GM18511 (cell line): Measurements from ENCODE around the gene MPC2.
A peak's percentile ranks its signal among the peaks of the same experiment; 100 is the strongest.
"Not testable (repeated sequence)": the region's sequence is repeated elsewhere in the genome, so short reads cannot be mapped to it uniquely, and the experiment has no call there.

ENCODE experiments used
- ATAC-seq: cut with Tn5 transposase; IDR thresholded peaks from one replicate; pipeline ENCODE4 v1.9.1; 2021; ENCODE audit warnings: mild to moderate bottlenecking, moderate library complexity; ENCODE audit not compliant: unreplicated experiment

MPC2 gene

DNA sequence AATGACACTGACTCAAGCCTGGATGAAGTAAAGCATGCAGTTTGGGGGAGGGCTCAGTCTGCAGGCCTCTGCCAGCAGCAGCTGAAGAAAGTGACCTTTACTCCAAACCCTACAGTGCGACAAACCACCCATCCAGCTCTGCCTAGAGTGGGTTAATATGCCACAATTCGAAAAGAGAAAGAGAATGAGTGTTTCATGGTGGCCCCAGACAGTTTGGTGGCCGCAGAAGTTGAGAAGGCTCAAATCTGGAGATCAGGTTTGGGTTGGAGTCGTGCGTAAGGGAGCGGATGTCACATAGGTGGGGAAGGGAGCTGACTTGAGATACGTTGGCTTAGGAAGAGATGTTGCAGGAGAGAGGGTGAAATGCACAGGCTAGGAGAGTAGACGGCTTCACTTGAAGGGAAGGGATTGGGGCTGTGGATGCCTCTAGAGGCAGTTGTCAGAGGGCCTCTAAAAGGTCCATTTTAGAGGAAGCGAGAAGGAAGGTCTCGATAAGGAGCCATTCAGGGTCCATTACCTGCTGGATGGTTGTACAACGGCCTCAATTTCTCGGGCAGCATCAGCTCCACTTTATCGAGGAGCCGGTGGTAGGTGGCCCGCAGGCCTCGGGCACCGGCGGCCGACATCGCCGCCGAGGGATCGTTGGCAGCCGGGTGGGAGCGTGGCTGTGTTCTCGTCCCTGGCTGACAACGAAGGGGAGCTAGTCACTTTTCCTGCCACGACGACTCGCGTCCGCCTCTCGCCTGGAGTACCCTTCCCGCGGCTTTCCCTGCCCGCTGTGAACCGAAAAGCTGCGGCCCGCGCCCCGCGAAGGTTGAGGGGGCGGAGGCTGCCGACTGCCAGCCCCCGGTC is 1.4 kb downstream of the MPC2 start:
- ATAC-seq, result peak; percentile 19

DNA sequence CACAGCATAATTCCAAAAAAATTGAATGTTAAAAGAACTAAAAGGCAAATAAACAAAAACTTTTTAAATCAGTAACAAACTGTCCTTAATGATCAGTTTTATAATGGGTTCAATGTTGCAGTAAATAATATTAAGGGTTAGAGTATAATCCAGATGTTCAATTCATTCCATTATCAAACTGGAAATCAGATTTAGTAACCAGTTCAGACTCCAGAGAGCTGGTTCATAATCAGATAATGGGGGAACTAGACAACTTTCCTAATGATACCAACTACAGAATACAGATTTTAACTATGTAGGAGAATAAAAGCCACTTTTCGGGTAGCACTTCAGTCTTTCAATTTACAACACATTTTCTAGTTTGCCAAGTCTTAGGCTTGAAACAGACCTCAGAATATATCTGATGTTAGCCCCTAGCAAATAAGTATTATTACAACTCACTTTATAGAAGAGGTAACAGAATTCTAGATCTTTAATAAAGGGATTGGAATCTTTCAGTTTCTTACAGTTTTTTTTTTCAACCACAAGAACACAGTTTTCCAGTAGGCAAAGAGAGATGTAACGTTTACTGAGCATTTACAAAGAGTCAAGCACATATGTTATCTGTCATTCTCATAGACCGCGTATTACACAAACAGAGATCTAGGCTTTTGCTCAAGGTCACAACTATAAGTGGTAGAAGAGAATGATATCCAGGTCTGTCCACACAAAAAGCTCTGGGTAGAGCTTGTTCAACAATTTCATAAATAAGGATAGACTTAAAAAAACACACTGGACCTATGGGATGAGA is 2.3 kb downstream of the MPC2 start:
- ATAC-seq, result no peak

DNA sequence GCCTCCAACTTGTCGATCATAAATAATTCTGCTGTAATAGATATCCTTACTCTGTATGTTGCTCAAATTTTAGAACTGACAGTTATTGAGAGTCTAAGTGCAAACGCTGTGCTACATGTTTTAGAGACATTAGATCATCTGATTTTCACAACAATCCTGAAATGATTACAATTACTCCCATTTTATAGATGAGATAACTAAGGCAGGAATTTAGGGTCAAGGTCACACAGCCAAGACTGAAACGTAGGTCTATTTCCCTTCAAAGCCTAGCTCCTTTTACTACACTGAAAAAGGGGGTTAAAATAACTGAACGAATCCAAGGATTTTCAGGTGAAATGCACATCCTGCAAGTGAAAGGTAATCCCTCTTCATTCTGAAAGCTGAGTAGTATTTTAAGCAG is 3.1 kb downstream of the MPC2 start:
- ATAC-seq, result no peak

DNA sequence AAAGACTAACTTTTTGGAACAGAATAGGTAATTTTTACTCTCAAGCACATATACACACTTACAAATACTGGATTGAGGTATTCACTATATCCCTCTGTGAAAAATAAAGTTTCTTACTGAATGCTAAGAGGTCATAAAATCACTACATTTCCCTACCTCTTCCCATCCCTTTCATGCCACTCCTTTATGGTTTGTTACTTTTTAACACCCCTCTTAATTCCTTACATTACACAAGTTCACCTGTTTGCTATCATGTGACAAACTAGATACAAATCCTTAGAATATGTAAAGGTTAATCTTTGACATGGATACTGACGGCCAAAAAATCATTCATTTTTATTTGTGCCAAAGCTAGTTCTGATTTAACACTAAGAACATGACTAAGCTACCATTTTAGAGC is 7.1 kb downstream of the MPC2 start:
- ATAC-seq, result no peak

DNA sequence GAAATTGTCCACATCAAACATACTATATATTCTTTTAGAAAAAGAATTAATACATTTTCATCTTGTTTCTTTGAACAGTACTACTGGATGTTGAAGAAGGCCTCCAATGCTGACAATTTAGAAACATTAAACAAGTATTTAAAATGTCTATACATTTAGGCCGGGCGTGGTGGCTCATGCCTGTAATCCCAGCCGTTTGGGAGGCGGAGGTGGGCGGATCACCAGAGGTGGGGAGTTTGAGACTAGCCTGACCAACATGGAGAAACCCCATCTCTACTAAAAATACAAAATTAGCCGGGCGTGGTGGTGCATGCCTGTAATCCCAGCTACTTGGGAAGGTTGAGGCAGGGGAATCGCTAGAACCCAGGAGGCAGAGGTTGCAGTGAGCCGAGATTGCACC is 8.0 kb downstream of the MPC2 start:
- ATAC-seq, result not testable (repeated sequence)

DNA sequence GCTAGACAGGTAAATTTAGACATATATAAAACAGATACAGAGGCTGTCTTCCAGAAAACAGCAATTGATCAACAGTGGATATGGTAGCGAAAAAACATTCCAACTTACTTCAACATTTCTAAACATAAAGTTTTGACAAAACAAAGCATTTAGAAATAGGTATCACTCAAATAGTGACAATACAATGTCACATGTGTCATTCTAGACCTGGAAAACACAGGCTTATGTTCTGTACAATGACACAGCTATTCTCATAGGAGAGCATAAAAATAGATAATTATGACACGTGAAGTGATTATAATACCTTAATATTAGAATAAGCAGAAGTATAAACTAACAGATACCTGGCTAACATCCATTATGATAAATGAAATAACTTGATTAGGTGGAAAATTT is 8.4 kb downstream of the MPC2 start:
- ATAC-seq, result no peak

DNA sequence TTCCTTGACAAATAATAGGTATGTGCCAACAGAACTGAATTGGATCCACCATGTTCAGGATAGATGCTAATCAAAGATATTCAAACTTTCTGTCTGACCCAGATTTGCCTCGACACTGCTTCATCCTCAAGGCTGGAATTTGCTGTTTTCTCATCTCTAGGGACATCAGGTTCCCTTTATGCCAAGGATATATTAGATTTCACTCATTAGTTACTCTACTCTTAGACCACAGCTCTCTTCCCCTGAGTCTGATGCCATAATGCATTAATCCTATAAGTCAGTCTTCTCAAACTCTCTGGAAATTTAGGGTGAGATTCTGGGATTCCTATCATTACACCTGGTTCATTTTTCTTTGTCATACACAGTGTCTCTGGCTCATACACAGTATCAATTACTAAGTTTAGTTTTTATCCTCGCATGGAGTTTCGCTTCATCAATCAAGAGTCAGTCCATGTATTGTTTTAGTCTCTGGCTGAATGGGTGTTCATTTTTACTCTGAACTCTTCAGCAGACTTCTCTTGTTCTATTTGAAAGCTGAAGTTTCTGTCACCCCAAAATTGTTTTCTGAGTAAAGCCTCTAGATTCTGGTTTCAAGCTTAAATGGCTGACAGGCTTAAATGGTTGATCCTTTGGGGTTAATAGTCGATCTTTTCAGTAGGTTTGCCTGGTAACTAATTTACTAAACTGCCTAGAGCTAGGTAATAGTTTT is 9.7 kb downstream of the MPC2 start:
- peak; percentile 74 for ATAC-seq

DNA sequence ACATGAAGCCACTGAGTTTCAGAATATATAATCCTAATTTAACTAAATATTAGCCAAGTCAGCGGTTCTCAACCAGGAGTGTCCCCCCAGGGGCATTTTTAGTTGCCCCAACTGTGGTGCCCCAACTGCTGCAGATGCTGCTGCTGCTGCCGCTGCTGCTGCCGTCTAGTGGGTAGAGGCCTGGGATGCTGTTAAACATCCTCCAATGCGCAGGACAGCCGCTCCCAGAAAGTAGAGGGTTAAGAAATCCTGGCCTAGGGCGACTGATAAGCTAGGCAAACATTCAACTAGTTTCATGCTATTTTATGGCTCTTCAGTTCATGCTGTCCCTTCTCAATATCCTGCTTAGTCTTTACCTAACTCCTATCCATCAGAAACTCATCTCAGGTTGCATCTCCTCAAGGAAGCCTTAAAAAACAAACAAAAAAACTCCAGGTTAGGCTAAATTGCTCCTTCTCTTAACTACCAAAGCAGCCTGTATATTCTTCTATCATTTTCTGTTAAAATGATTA is 10.3 kb downstream of the MPC2 start:
- ATAC-seq, result no peak

DNA sequence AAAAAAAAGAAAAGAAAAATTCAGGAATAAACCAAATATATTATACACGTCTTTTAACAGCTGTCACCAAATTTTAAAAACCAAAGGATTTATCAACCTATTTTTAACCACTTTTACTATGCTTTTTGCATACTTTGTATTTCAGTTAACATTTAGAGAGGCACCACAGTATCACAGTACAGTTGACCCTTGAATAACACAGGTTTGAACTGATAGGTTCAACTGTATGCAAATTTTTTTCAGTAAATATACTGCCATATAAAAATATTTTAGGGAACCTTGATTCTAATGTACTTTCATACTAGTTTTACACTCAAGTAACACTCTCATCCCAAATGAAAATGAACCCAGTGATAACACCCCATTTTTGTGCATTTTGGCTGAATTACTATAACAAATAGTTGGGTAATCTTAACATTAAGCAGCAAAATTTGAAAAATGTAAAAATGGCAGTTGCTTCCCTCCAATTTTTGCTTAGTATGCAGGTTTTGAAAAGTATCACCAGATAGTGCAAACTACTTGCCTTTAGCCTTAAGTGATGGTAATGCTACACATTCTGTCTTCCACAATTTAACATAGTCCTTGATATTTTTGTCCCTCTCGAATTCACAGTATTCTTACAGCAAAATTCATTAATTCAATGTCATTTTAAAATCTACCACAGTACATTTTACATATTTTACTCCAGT is 12.2 kb downstream of the MPC2 start:
- no peak for ATAC-seq

DNA sequence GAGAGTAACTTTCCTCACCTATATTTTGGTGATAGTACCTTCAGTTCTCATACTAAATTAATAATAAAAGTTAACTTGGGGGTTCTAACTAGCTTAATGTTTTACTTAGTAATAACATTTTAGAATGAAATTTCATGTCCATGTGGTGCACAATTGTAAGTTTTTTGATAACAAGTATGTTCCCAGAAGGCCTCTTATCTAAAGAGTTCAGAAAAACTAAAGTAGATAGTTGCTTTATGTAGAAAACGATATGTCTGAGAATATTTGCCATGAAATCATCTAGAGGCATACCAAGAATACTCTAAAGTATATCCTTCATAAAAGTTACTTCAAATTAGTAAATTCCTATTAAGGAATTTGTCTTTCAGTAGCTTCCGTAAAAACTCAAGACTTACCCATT is 12.8 kb downstream of the MPC2 start:
- ATAC-seq, result no peak

DNA sequence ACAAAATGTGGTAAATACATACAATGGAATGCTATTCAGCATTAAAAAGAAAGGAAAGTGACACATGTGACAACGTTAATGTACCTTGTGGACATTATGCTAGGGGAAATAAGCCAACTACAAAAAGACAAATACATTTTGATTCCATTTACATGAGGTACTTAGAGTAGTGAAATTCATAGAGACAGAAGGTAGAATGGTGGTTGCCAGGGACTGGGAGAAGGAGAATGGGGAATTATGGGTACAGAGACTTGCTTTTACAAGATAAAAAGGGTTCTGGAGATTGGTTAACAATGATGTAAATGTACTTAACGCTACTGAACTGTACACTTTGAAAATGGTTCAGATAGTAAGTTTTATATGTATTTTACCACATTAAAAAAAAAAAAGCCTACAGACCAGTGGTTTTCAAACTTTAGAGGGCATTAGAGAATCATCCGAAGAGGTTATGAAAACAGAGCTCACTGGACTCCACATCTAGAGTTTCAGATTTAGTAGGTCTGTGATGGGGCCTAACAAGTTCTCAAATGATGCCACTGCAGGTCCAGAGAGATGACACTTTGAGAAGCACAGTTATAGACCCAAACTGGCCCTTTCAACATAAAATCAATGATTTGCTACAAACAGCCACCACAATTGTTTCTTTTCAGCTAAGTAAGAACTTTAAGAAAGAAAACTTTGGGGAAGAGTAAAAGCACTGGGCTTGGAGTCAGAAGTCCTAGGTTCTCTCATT is 13.4 kb downstream of the MPC2 start:
- no peak for ATAC-seq

DNA sequence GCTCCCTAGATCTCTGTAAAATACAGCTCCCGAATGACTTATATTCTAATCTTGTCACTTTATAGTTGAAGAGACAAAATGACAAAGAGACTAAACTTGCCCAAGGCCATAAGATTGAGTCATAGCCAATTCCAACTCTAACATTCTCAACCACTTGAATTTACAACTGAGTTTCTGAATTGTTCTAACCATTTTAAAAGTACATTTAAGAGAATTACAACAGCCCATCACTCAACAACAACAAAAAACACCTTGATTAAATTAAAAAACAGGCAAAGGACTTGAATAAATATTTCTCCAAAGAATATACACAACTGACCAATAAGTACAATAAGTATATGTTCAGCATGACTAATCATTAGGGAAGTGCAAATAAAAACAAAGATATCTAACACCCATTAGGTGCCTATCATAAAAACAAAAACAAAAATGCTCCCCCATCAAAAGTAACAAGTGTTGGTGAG is 14.2 kb downstream of the MPC2 start:
- no peak for ATAC-seq

DNA sequence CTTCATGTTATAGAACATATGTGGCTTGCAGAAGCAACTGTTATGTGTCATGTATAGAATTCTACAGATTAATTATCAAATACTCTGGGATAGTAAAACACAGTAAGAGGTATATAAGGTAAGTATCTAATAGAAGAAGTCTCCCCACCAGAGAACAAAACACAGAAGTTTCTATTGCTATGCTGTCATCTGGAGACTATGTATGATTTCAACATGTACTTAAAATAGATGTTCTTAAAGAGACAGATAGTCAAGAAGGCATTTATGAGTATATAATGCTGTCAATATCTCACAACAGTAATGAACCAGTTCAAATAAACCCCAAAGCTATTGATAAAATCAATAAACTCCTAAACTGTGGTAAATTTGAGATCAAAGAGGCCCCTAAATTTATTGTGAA is 14.8 kb downstream of the MPC2 start:
- peak; percentile 75 for ATAC-seq

DNA sequence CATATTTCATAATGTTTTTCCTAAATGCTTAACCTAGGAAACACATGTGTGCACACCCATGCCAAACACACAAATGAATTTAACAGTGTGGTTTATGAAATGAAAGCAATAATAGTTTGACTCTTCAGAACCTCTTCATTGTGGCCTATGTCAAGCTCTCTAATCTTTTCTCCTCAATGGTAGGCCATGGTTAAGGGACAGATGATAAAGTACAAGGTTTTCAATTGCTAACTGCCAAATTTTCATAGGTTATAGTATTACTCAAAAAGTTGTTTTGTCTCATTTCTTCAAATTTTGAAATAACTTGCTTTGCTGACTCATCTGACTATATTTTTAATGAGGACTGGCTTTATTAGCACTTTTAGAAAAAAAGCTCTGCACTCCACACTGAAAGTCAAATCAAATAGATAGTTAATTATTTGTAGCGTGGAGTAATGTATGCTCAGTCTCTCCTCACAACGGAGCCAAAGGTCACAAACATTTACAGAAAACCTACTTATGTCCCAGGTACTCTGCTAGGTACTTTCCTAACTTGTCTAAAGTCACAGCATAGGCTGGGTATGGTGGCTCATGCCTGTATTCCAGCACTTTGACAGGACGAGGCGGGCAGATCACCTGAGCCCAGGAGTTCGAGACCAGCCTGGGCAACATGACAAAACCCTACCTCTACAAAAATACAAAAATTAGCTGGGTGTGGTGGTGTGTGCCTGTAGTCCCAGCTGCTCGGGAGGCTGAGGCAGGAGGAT is 19.9 kb downstream of the MPC2 start:
- no peak for ATAC-seq

DNA sequence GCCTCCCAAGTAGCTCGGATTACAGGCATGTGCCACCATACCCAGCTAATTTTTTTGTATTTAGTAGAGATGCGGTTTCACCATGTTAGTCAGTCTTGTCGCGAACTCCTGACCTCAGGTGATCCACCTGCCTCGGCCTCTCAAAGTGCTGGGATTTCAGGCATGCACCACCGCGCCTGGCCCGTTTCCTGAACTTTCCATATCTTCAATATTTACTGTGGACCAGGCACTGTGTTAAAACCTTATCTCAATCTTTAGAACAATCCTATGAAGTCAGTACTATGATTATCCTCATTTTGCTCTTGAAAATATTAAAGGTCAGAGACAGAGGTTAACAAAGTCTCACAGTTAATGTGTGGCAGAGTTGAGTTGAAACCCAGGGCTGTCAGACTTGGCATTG is 21.3 kb downstream of the MPC2 start:
- ATAC-seq, result no peak

DNA sequence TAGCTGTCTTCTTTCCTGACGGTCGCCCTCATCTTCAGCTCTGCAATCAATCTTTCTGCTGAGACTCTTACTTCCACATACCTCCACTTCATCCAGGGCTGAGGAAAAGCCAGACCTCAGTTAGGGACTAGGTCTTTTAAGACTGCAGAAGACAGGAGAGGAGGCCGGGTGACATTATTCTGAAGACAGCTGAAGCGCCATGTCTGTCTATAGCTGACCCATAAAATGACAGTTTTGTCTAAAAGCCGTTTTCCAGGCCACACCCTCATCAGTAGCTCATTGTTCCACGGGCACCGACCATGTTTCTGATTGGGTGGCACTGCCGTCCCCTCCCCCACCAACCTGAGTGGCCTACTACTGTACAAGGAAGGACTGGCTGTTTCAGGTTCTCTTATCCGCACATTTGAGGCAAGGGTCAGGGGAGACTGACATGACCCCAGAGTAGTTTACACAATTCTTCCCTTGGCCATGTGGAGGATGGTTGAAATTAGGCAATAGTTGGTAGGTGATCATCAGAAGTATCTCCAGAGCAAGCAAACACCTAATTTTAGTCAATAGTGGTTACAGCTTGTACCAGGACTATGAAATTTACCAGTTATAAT is 22.9 kb downstream of the MPC2 start, which contains the start of gene ADCY10:
TSS of gene ADCY10 (minus strand) at position 240 of the 602 bp plus-strand sequence. CDS start 8,994 bp downstream, outside the sequence.
- ATAC-seq, result no peak

DNA sequence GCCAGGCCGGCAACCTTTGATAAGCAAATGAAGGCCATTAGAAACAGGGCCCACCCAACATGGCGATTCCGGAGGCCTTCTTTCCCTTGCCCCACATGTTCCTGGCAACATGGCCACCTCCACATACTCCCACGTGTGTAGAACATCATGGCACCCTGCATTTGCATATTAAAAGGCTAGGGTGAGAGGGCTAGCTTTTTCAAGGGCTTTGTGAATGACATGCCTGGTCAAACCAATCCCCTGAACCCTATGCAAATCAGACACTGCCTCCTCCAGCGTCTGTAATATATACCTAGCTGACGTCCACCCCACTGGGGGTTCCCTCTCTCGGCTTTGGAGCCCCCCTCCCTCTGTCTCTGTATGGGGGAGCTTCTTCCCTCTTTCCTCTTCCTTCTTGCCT is 24.6 kb downstream of the MPC2 start:
- no peak for ATAC-seq

DNA sequence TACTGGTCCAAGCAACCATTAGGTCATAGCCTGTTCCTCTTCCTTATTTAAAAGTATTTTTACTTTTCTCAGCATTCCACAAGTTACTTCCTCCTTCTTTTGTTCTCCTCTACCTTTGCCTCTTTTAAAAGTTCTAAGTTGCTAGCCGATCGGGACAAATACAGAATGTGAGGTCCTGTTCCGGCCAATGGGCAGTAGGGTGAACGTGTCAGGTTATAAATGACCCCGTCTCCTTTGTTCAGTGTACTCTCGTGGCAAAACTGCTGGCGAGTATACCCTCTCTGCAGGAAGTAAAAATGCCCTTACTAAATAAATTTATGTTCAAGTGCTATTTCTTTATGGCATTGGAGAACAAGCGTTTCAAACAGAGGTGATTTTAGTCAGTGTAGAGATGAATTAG is 25.5 kb downstream of the MPC2 start:
- ATAC-seq, result no peak

DNA sequence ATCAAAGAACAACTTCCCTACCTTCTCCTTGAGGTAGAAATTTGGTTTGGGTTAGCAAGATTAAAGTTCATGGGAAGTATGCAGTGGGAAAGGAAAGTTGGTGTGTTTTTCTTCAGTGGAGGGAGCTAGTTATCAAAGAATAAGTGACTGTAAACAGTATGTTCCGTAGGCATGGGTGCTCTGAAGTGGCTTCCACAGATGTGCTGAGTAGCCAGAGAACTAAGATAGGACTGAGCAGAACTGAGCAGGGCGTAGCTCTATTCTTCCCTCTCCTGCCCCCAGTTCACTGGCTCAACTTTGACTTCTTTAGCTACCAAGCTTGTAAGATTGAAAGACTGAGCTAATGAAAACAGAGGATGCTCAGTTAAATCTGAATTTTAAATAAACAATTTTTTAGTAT is 26.3 kb downstream of the MPC2 start:
- ATAC-seq, result no peak
